Suprapubic skin (tissue), 4 donors: Measurements from ENCODE around the gene ARAP2. TPM values are rescaled to one million over a fixed set of nuclear protein-coding genes. Genes with fewer than 3 reads are reported as not detected.
"Not testable (repeated sequence)": the region's sequence is repeated elsewhere in the genome, so short reads cannot be mapped to it uniquely, and the experiment has no call there.

Source experiments
- DNase-seq, 2 donors: peaks; one replicate each; pipeline ENCODE4 v3.0.0-alpha.2; 2019; ENCODE audit warnings: low spot score in 2 of 2
- H3K27ac ChIP-seq: fragments of 200-600 bp; sonication (generic); one replicate; pipeline ENCODE4 v1.5.1; 2019
- H3K27me3 ChIP-seq: fragments of 200-600 bp; sonication (generic); one replicate; pipeline ENCODE4 v1.5.1; 2019
- H3K36me3 ChIP-seq: fragments of 200-600 bp; sonication (generic); one replicate; pipeline ENCODE4 v1.5.1; 2019
- H3K4me1 ChIP-seq: fragments of 200-600 bp; sonication (generic); one replicate; pipeline ENCODE4 v1.5.1; 2019
- H3K4me3 ChIP-seq: fragments of 200-600 bp; sonication (generic); one replicate; pipeline ENCODE4 v1.5.1; 2019; ENCODE audit warnings: mild to moderate bottlenecking
- H3K9me3 ChIP-seq: fragments of 200-600 bp; sonication (generic); one replicate; pipeline ENCODE4 v1.5.1; 2019
- EP300 ChIP-seq: sonication (generic); formaldehyde crosslinking; IDR thresholded peaks from one replicate; pipeline ENCODE4 v1.6.1; 2017; ENCODE audit warnings: antibody characterized with exemption
- POLR2A ChIP-seq, 2 donors: fragments of 450-650 bp; IDR thresholded peaks; one replicate each; pipeline ENCODE4 v1.6.1; 2017; ENCODE audit warnings: antibody characterized with exemption in 2 of 2, mild to moderate bottlenecking in 2 of 2, moderate library complexity in 2 of 2
- POLR2AphosphoS5 ChIP-seq, 3 donors: sonication (generic); formaldehyde crosslinking; IDR thresholded peaks; one replicate each; pipeline ENCODE4 v1.6.1; 2017; ENCODE audit warnings: antibody characterized with exemption in 3 of 3
- WGBS: methylation state at CpG from one replicate; pipeline ENCODE4 v1.1.5; 2018; 5-methylcytosine and 5-hydroxymethylcytosine counted together
- total RNA-seq, 4 donors: library from RNA; depleted of rRNA; stranded (reverse); fragments of >200 nt; gene quantifications; one replicate each; pipeline ENCODE4 v1.1.0, GENCODE V29; 2016
- TF ChIP-seq, protein P1 (sequence below), 2 donors: fragments of 200-600 bp in 1 of 2; fragments of 450-650 bp in 1 of 2; sonication (generic) in 1 of 2; IDR thresholded peaks; one replicate each; pipeline ENCODE4 v1.5.1; 2016 to 2019; ENCODE audit warnings: antibody characterized with exemption in 2 of 2, mild to moderate bottlenecking in 1 of 2, moderate library complexity in 1 of 2

The ARAP2 gene
- total RNA-seq, 4 donors from 2014 or later = 88.2 to 203 (median 117) TPM

DNA sequence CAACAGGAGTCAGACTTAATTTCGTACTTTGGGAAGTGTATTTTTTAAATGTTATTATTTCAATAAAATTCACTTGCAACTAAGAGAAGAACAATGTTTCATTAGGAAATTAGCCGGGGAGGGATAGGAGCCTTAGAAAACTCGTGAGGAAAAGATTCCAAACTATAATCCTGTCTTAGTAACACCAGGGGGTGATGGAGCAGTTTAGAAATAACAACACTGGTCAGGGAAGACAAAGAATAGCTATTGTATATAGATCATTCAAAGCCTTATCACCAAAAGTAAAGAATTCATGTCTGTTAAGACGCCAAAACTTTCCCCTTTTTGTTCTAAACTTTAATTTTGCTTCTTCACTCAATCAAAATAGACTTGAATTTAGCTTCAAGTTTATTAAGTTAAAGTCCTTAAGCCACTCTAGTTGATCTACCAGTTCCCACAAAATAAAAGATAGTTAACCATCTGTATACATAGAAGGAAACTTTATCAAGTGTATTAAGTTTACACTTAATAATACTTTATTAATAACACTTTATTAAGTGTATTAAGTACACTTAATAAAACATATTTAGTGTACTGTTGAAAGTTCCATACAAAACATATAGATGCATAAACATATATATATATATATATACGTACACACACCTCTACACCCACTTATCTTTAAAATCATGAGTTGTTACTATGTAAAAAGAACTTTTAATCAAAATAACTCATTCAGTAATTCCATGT, 60.5 kb downstream of the ARAP2 start:
- no peak overlapping the region for H3K27ac ChIP-seq
- no peak overlapping the region for H3K4me3 ChIP-seq
- no peaks in the 10 kb centered on the region for H3K27me3 ChIP-seq
- TF ChIP-seq POLR2AphosphoS5 (IDR thresholded peaks at IDR 0.05) = no peak
- TF ChIP-seq POLR2A (IDR thresholded peaks at IDR 0.05) = no peak
- TF ChIP-seq, protein P1, sequence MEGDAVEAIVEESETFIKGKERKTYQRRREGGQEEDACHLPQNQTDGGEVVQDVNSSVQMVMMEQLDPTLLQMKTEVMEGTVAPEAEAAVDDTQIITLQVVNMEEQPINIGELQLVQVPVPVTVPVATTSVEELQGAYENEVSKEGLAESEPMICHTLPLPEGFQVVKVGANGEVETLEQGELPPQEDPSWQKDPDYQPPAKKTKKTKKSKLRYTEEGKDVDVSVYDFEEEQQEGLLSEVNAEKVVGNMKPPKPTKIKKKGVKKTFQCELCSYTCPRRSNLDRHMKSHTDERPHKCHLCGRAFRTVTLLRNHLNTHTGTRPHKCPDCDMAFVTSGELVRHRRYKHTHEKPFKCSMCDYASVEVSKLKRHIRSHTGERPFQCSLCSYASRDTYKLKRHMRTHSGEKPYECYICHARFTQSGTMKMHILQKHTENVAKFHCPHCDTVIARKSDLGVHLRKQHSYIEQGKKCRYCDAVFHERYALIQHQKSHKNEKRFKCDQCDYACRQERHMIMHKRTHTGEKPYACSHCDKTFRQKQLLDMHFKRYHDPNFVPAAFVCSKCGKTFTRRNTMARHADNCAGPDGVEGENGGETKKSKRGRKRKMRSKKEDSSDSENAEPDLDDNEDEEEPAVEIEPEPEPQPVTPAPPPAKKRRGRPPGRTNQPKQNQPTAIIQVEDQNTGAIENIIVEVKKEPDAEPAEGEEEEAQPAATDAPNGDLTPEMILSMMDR (IDR thresholded peaks at IDR 0.05) = no peak
- TF ChIP-seq EP300 = no peak
- H3K4me1 ChIP-seq = no peaks in the 10 kb centered on the region
- H3K36me3 ChIP-seq = peaks cover 6% of the 10 kb centered on the region
- H3K9me3 ChIP-seq = no peaks in the 10 kb centered on the region
- WGBS = 87% methylated on average over 5 of the region's 5 CpGs
- DNase-seq = no peak

DNA sequence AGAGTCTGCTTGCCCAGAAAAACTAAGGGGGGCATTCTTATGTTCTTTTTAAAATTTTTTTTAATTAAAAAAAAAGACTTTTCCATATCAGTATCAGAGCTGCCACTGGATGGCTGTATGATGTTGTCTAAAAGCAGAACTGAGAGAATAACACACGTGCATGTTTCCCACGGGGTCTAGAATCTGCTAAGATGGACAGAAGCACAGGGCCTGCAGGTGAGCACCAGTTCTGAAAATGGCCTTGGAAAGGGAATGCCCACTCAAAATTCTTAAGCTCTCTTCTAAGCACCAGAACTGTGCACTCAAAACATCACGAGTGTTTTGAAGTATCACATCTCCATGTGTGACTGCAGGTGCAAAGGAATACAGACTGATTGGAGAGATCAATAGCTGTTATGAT, 61.1 kb downstream of the ARAP2 start:
- Histone ChIP-seq H3K9me3 (no peaks in the 10 kb centered on the region), H3K27ac (no peak overlapping the region), H3K36me3 (peaks cover 6% of the 10 kb centered on the region), H3K4me1 (no peaks in the 10 kb centered on the region), H3K4me3 (no peak overlapping the region), H3K27me3 (no peaks in the 10 kb centered on the region)
- TF ChIP-seq, protein P1 (IDR thresholded peaks at IDR 0.05) = no peak
- TF ChIP-seq POLR2AphosphoS5 (IDR thresholded peaks at IDR 0.05) (no peak), EP300 (no peak), POLR2A (IDR thresholded peaks at IDR 0.05) (no peak)
- 82% methylated on average over 3 of the region's 3 CpGs for WGBS
- DNase-seq = no peak

DNA sequence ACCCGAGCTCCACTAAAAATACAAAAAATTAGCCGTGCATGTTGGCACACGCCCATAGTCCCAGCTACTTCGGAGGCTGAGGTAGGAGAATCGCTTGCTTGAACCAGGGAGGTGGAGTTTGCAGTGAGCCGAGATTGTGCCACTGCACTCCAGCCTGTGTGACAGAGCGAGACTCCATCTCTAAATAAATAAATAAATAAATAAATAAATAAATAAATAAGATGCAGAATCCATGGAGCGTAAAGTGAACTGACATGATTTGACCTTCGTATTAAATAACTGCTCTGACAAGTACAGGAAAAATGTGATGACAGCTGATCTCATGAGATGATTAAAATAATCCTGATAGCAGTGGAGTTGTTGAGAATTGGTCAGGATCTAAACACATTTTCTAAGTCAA, 62.0 kb downstream of the ARAP2 start:
- not testable (repeated sequence) for H3K27me3 ChIP-seq, H3K4me3 ChIP-seq, DNase-seq, H3K4me1 ChIP-seq, H3K36me3 ChIP-seq, H3K9me3 ChIP-seq, H3K27ac ChIP-seq
- WGBS = 94% methylated on average over 9 of the region's 9 CpGs

DNA sequence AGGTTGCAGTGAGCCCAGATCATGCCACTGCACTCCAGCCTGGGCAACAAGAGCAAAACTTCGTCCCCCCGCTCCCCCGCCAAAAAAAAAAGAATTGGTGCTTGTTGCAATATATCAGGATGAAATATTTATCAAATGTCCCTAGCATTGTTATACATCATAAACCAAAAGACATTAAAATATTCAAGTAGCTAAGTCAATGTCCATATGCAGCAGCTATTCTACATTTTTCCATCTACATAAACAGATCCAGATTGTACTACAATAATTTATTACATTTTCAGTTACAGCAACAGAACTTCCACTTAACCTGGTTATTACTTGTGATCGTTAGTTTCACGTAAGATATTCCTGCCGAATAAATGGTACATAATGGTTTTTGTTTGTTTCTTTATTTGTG, 64.1 kb downstream of the ARAP2 start:
- DNase-seq = no peak

DNA sequence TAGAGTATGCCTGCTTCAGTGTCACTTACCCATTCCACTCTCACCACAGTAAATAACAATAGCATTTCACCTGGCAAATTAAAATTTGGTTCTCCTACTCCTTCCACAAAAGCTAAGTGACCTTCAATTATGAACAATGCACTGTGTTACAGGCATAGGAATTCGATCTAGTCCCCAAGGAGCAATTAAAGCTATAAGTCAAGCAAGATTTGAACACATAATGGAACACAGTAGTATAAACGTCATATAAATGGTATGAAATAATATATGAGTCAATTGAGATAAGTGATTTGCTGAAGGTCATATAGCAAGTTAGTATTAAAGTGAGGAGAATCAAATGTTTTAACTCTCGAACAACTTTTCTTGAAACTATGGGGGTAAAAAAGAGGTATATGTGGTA, 65.8 kb downstream of the ARAP2 start:
- DNase-seq = no peak

More for the DNA sequence above, 64.1 kb downstream of the ARAP2 start:
- Histone ChIP-seq H3K36me3 (peaks cover 5% of the 10 kb centered on the region), H3K4me3 (no peak overlapping the region), H3K9me3 (no peaks in the 10 kb centered on the region), H3K4me1 (no peaks in the 10 kb centered on the region), H3K27ac (no peak overlapping the region), H3K27me3 (no peaks in the 10 kb centered on the region)
- 91% methylated on average over 6 of the region's 6 CpGs for WGBS
- TF ChIP-seq EP300 (no peak), POLR2AphosphoS5 (IDR thresholded peaks at IDR 0.05) (no peak), POLR2A (IDR thresholded peaks at IDR 0.05) (no peak)
- TF ChIP-seq, protein P1 (IDR thresholded peaks at IDR 0.05) = no peak

DNA sequence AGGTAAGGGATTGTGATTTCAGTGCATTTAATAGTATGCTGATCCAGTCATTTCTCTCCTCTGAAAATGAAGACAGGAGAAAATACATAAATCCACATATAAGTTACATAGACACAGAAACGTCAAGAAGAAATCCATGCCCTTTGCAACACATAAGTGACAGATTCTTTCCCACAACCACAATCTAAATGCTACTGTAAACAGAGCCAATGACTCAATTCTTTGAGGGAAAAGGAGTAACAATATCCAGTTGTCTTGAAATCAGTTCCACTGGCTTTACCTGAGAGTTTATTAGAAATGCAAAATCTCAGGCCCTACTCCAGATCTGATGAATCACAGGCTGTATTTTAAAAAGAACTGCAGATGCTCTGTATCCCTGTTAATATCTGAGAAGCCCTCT, 66.4 kb downstream of the ARAP2 start:
- H3K27ac ChIP-seq = no peak overlapping the region

More for the DNA sequence above, 65.8 kb downstream of the ARAP2 start:
- WGBS = 80% methylated on average over 3 of the region's 3 CpGs
- Histone ChIP-seq H3K4me3 (no peak overlapping the region), H3K27ac (no peak overlapping the region), H3K4me1 (no peaks in the 10 kb centered on the region), H3K36me3 (peaks cover 7% of the 10 kb centered on the region), H3K9me3 (no peaks in the 10 kb centered on the region), H3K27me3 (no peaks in the 10 kb centered on the region)
- TF ChIP-seq POLR2AphosphoS5 (IDR thresholded peaks at IDR 0.05) = no peak
- no peak for TF ChIP-seq EP300
- no peak for TF ChIP-seq POLR2A (IDR thresholded peaks at IDR 0.05)

More for the DNA sequence above, 66.4 kb downstream of the ARAP2 start:
- H3K27me3 ChIP-seq = no peaks in the 10 kb centered on the region
- H3K36me3 ChIP-seq = peaks cover 7% of the 10 kb centered on the region
- 68% methylated on average over 1 of the region's 1 CpG for WGBS
- H3K4me3 ChIP-seq = no peak overlapping the region
- TF ChIP-seq, protein P1 (IDR thresholded peaks at IDR 0.05) = no peak
- TF ChIP-seq POLR2AphosphoS5 (IDR thresholded peaks at IDR 0.05) = no peak
- TF ChIP-seq EP300 = no peak
- TF ChIP-seq POLR2A (IDR thresholded peaks at IDR 0.05) = no peak
- no peaks in the 10 kb centered on the region for H3K4me1 ChIP-seq
- DNase-seq = no peak
- H3K9me3 ChIP-seq = no peaks in the 10 kb centered on the region
